ENCODE results near the gene ROPN1. TPM values are rescaled to one million over a fixed set of nuclear protein-coding genes. Genes with fewer than 3 reads are reported as not detected.
"Not testable (repeated sequence)": the region's sequence is repeated elsewhere in the genome, so short reads cannot be mapped to it uniquely, and the experiment has no call there.

ROPN1 gene
- total and polyA plus RNA-seq, 2 experiments from 2014 or later = not detected

- Histone ChIP-seq H3K27me3 (replicated peaks; ENCODE audit: insufficient read depth) (peaks cover 16% of the 10 kb centered on the region; the same call in 1 of the 2 replicates), H3K4me1 (ENCODE audit: insufficient read depth) (peaks cover 7% of the 10 kb centered on the region; the same call in 1 of the 2 replicates), H3K4me3 (no peak overlapping the region), H2AFZ (no peak overlapping the region), H4K20me1 (ENCODE audit: insufficient read depth) (no peaks in the 10 kb centered on the region), H3K9ac (no peak overlapping the region), H3K27ac (no peak overlapping the region), H3K9me3 (ENCODE audit: low read depth) (no peaks in the 10 kb centered on the region), H3K79me2 (ENCODE audit: insufficient read depth) (no peaks in the 10 kb centered on the region), H3K4me2 (ENCODE audit: unreplicated experiment) (no peak overlapping the region), H3F3A (ENCODE audit: insufficient read depth) (peaks cover 8% of the 10 kb centered on the region), H3K36me3 (ENCODE audit: low read depth) (no peaks in the 10 kb centered on the region), H3K9me2 (ENCODE audit: insufficient read depth) (no peaks in the 10 kb centered on the region)
- peak; percentile 5 for DNase-seq
- WGBS, 2 experiments (ENCODE audit: low coverage in 1 of 2, low lambda C conversion rate in 2 of 2, missing lambda C conversion rate in 2 of 2) = 61 to 62% methylated on average over 2 of the region's 2 CpGs
- no peak for TF ChIP-seq EZH2phosphoT487 (IDR thresholded peaks at IDR 0.05; ENCODE audit: insufficient read depth, low read depth)
- TF ChIP-seq EZH2 (IDR thresholded peaks at IDR 0.05; ENCODE audit: insufficient read depth, poor library complexity, severe bottlenecking) = no peak
- in situ Hi-C loops (cut with MboI) = loop anchor here (10.0 kb wide), 1 partner anchor 446 kb away; no protein-coding TSS in a partner anchor
Measured at GRCh38 chr3:124019291-124019690, 27.4 kb upstream of the ROPN1 start.

GRCh38 chr3:124017502-124017901, 25.6 kb upstream of the ROPN1 start:
- H2AFZ ChIP-seq; H3K79me2 ChIP-seq (ENCODE audit: insufficient read depth); H3K36me3 ChIP-seq (ENCODE audit: low read depth); H3K4me2 ChIP-seq (ENCODE audit: unreplicated experiment); H3K4me3 ChIP-seq; H3K9me2 ChIP-seq (ENCODE audit: insufficient read depth); H3K9ac ChIP-seq; DNase-seq; H3K9me3 ChIP-seq (ENCODE audit: low read depth); H3K27ac ChIP-seq; H4K20me1 ChIP-seq (ENCODE audit: insufficient read depth): not testable (repeated sequence)
- peaks cover 14% of the 10 kb centered on the region for H3F3A ChIP-seq (ENCODE audit: insufficient read depth)
- H3K4me1 ChIP-seq (ENCODE audit: insufficient read depth) = peaks cover 11% of the 10 kb centered on the region; the same call in 1 of the 2 replicates
- WGBS, 2 experiments (ENCODE audit: low coverage in 1 of 2, low lambda C conversion rate in 2 of 2, missing lambda C conversion rate in 2 of 2) = 85 to 87% methylated on average over 6 of the region's 6 CpGs
- H3K27me3 ChIP-seq (replicated peaks; ENCODE audit: insufficient read depth) = peaks cover 16% of the 10 kb centered on the region; the same call in 1 of the 2 replicates
- in situ Hi-C loops (cut with MboI) = loop anchor here (10.0 kb wide), 1 partner anchor 447 kb away; no protein-coding TSS in a partner anchor

- not testable (repeated sequence) for H3K36me3 ChIP-seq (ENCODE audit: low read depth); H3K4me2 ChIP-seq (ENCODE audit: unreplicated experiment); H3K79me2 ChIP-seq (ENCODE audit: insufficient read depth); H3K4me3 ChIP-seq; H3K9me2 ChIP-seq (ENCODE audit: insufficient read depth); H3K9me3 ChIP-seq (ENCODE audit: low read depth); H3K27ac ChIP-seq; H4K20me1 ChIP-seq (ENCODE audit: insufficient read depth); H3K9ac ChIP-seq; H2AFZ ChIP-seq
- peaks cover 16% of the 10 kb centered on the region; the same call in 1 of the 2 replicates for H3K27me3 ChIP-seq (replicated peaks; ENCODE audit: insufficient read depth)
- peak; percentile 56 for DNase-seq
- in situ Hi-C loops (cut with MboI) = loop anchor here (10.0 kb wide), 1 partner anchor 448 kb away; no protein-coding TSS in a partner anchor
- peaks cover 14% of the 10 kb centered on the region for H3F3A ChIP-seq (ENCODE audit: insufficient read depth)
- WGBS, 2 experiments (ENCODE audit: low coverage in 1 of 2, low lambda C conversion rate in 2 of 2, missing lambda C conversion rate in 2 of 2) = 3 to 12% methylated on average over 4 of the region's 4 CpGs
- peaks cover 11% of the 10 kb centered on the region; the same call in 1 of the 2 replicates for H3K4me1 ChIP-seq (ENCODE audit: insufficient read depth)
Measured at GRCh38 chr3:124016483-124016882, 24.6 kb upstream of the ROPN1 start.

GRCh38 chr3:124014366-124014942, 22.5 kb upstream of the ROPN1 start:
- no peak overlapping the region for H3K27ac ChIP-seq
- H3K4me1 ChIP-seq (ENCODE audit: insufficient read depth) = peaks cover 11% of the 10 kb centered on the region; the same call in 1 of the 2 replicates
- peak overlapping the region; percentile 13 for H3K4me2 ChIP-seq (ENCODE audit: unreplicated experiment)
- no peak overlapping the region for H2AFZ ChIP-seq
- 38 to 48% methylated on average over 3 of the region's 3 CpGs for WGBS, 2 experiments (ENCODE audit: low coverage in 1 of 2, low lambda C conversion rate in 2 of 2, missing lambda C conversion rate in 2 of 2)
- H3K9me2 ChIP-seq (ENCODE audit: insufficient read depth) = no peaks in the 10 kb centered on the region
- 0 out of 2 replicates have a peak, but pooled peaks cover 12% of the 10 kb centered on the region for H3K27me3 ChIP-seq (replicated peaks; ENCODE audit: insufficient read depth)
- no peaks in the 10 kb centered on the region for H3K9me3 ChIP-seq (ENCODE audit: low read depth)
- H3K9ac ChIP-seq = no peak overlapping the region
- no peaks in the 10 kb centered on the region for H3K36me3 ChIP-seq (ENCODE audit: low read depth)
- no peaks in the 10 kb centered on the region for H3K79me2 ChIP-seq (ENCODE audit: insufficient read depth)
- no peak overlapping the region for H3K4me3 ChIP-seq
- no peaks in the 10 kb centered on the region for H4K20me1 ChIP-seq (ENCODE audit: insufficient read depth)
- peaks cover 14% of the 10 kb centered on the region for H3F3A ChIP-seq (ENCODE audit: insufficient read depth)
- peak; percentile 60 for DNase-seq
- TF ChIP-seq EZH2phosphoT487 (IDR thresholded peaks at IDR 0.05; ENCODE audit: insufficient read depth, low read depth) (no peak), EZH2 (IDR thresholded peaks at IDR 0.05; ENCODE audit: insufficient read depth, poor library complexity, severe bottlenecking) (no peak)
- in situ Hi-C loops (cut with MboI) = loop anchor here (10.0 kb wide), 1 partner anchor 450 kb away; no protein-coding TSS in a partner anchor

- H3K79me2 ChIP-seq (ENCODE audit: insufficient read depth); H3K27ac ChIP-seq; H3K27me3 ChIP-seq (replicated peaks; ENCODE audit: insufficient read depth); H3K4me3 ChIP-seq; H3F3A ChIP-seq (ENCODE audit: insufficient read depth); H3K4me1 ChIP-seq (ENCODE audit: insufficient read depth); H2AFZ ChIP-seq; H4K20me1 ChIP-seq (ENCODE audit: insufficient read depth); H3K9me2 ChIP-seq (ENCODE audit: insufficient read depth); in situ Hi-C loops (cut with MboI); H3K9ac ChIP-seq; H3K36me3 ChIP-seq (ENCODE audit: low read depth); H3K4me2 ChIP-seq (ENCODE audit: unreplicated experiment); H3K9me3 ChIP-seq (ENCODE audit: low read depth): not testable (repeated sequence)
- DNase-seq = peak; percentile 18
- 92% methylated on average over 1 of the region's 1 CpG for WGBS, 2 experiments (ENCODE audit: low coverage in 1 of 2, low lambda C conversion rate in 2 of 2, missing lambda C conversion rate in 2 of 2)
Measured at GRCh38 chr3:124008321-124008720, 16.4 kb upstream of the ROPN1 start.

Data from GM23248 (cell line).